ENCODE results near the gene SIPA1L3.

SIPA1L3 gene

DNA sequence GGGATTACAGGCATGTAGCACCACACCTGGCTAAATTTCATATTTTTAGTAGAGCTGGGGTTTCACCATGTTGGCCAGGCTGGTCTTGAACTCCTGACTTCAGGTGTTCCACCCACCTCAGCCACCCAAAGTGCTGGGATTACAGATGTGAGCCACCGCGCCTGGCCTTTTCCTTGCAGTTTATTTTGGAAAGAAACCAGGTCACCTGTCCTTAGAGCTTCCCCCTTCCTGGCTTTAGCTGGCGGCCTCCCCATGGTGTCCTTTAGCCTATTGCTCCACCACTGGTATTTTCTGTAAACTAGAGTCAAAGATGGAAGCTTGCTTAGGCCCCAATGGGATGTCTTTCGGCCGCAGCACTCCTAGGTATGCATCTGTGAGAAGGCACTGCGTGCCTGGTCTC is 225.8 kb downstream of the SIPA1L3 start:
- Histone ChIP-seq H3K79me2 (ENCODE audit: insufficient read depth, low read length) (no peaks in the 10 kb centered on the region), H3F3A (ENCODE audit: insufficient read depth, low read length) (no peaks in the 10 kb centered on the region), H3K4me1 (ENCODE audit: insufficient read depth, low read length, severe bottlenecking) (no peaks in the 10 kb centered on the region), H3K27me3 (ENCODE audit: insufficient read depth, low read length) (no peaks in the 10 kb centered on the region), H3K9me3 (ENCODE audit: low read length) (no peaks in the 10 kb centered on the region), H3K27ac (ENCODE audit: low read depth, low read length, poor library complexity, severe bottlenecking) (no peak overlapping the region), H3K9me2 (ENCODE audit: low read depth, low read length) (no peaks in the 10 kb centered on the region), H3K4me2 (ENCODE audit: low read length) (no peak overlapping the region), H2AFZ (ENCODE audit: low read length) (no peak overlapping the region), H3K9ac (ENCODE audit: low read length) (no peak overlapping the region), H3K36me3 (ENCODE audit: insufficient read depth, low read length) (no peaks in the 10 kb centered on the region; the same call in 1 of the 2 replicates), H3K4me3 (ENCODE audit: low read depth, low read length, poor library complexity, severe bottlenecking) (no peak overlapping the region), H4K20me1 (ENCODE audit: insufficient read depth, low read length) (no peaks in the 10 kb centered on the region)
- TF ChIP-seq EZH2 (IDR thresholded peaks at IDR 0.05; ENCODE audit: borderline replicate concordance, low read length) (no peak), CTCF (IDR thresholded peaks at IDR 0.05; ENCODE audit: low read length) (no peak)

- Histone ChIP-seq H2AFZ (ENCODE audit: low read length) (no peak overlapping the region), H3K27ac (ENCODE audit: low read depth, low read length, poor library complexity, severe bottlenecking) (no peak overlapping the region)
Observed at GRCh38 chr19:38133319-38133718, 226.3 kb downstream of the SIPA1L3 start.

GRCh38 chr19:38134540-38135149 is 227.6 kb downstream of the SIPA1L3 start:
- Histone ChIP-seq H3K27ac (ENCODE audit: low read depth, low read length, poor library complexity, severe bottlenecking) (no peak overlapping the region), H3K9me3 (ENCODE audit: low read length) (no peaks in the 10 kb centered on the region), H2AFZ (ENCODE audit: low read length) (no peak overlapping the region), H3K4me2 (ENCODE audit: low read length) (no peak overlapping the region), H3K9ac (ENCODE audit: low read length) (no peak overlapping the region), H3K9me2 (ENCODE audit: low read depth, low read length) (no peaks in the 10 kb centered on the region), H4K20me1 (ENCODE audit: insufficient read depth, low read length) (no peaks in the 10 kb centered on the region), H3F3A (ENCODE audit: insufficient read depth, low read length) (no peaks in the 10 kb centered on the region), H3K4me1 (ENCODE audit: insufficient read depth, low read length, severe bottlenecking) (no peaks in the 10 kb centered on the region), H3K79me2 (ENCODE audit: insufficient read depth, low read length) (no peaks in the 10 kb centered on the region), H3K4me3 (ENCODE audit: low read depth, low read length, poor library complexity, severe bottlenecking) (no peak overlapping the region), H3K36me3 (ENCODE audit: insufficient read depth, low read length) (no peaks in the 10 kb centered on the region; the same call in 1 of the 2 replicates), H3K27me3 (ENCODE audit: insufficient read depth, low read length) (no peaks in the 10 kb centered on the region)
- no peak for TF ChIP-seq EZH2 (IDR thresholded peaks at IDR 0.05; ENCODE audit: borderline replicate concordance, low read length)
- peak; percentile 68 for TF ChIP-seq CTCF (IDR thresholded peaks at IDR 0.05; ENCODE audit: low read length)

More at GRCh38 chr19:38133319-38133718, 226.3 kb downstream of the SIPA1L3 start:
- no peaks in the 10 kb centered on the region for H3K9me3 ChIP-seq (ENCODE audit: low read length)
- H3K79me2 ChIP-seq (ENCODE audit: insufficient read depth, low read length), result no peaks in the 10 kb centered on the region
- no peaks in the 10 kb centered on the region for H3F3A ChIP-seq (ENCODE audit: insufficient read depth, low read length)
- no peaks in the 10 kb centered on the region for H3K4me1 ChIP-seq (ENCODE audit: insufficient read depth, low read length, severe bottlenecking)
- no peak overlapping the region for H3K4me3 ChIP-seq (ENCODE audit: low read depth, low read length, poor library complexity, severe bottlenecking)
- no peaks in the 10 kb centered on the region for H3K27me3 ChIP-seq (ENCODE audit: insufficient read depth, low read length)
- no peaks in the 10 kb centered on the region; the same call in 1 of the 2 replicates for H3K36me3 ChIP-seq (ENCODE audit: insufficient read depth, low read length)
- no peaks in the 10 kb centered on the region for H3K9me2 ChIP-seq (ENCODE audit: low read depth, low read length)
- H3K4me2 ChIP-seq (ENCODE audit: low read length), result no peak overlapping the region
- TF ChIP-seq CTCF (IDR thresholded peaks at IDR 0.05; ENCODE audit: low read length), result no peak
- TF ChIP-seq EZH2 (IDR thresholded peaks at IDR 0.05; ENCODE audit: borderline replicate concordance, low read length), result no peak
- H3K9ac ChIP-seq (ENCODE audit: low read length), result no peak overlapping the region
- no peaks in the 10 kb centered on the region for H4K20me1 ChIP-seq (ENCODE audit: insufficient read depth, low read length)

All from OCI-LY1 (cell line).